ENCODE results near the gene RNASEH1. TPM values are rescaled to one million over a fixed set of nuclear protein-coding genes. Genes with fewer than 3 reads are reported as not detected.

RNASEH1 gene
- total and polyA plus RNA-seq, 4 donors = 10.2 to 18.7 (median 12.9) TPM

DNA sequence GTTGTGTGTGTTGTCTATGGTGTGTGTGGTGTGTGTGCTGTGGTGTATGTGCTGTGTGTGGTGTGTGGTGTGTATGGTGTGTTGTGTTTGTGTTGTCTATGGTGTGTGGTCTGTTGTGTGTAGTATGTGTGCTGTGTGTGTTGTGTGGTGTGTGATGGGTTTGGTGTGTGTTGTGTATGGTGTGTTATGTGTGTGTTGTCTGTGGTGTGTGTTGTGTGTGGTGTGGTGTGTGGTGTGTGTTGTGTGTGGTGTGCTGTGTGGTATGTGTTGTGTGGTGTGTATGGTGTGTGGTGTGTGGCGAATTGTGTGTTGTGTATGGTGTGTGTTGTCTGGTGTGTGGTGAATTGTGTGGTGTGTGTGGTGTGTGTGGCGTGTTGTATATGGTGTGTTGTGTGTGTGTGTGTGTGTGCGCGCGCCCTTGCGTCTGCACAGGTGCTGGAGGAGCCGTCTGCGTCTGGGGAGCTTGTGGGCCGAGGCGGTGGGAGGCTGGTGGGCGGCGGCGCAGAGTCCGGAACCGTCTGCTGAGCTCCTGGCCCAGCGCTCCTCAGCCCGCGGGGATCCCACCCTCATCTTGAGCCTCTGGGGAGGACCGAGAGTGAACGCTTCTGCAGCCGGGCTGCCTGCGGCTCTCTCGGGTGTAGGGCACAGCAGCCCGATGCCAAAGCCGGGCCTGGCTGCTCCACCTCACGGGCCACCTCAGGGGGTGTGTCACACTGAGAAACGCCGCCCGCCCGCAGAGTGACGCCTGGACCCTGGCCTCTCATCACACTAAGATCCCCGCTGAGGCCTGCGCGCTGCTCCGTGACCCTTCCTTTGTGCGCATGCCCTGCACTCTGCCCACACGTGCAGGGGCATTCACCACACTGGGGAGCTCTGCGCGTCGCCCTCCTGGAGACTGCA, 30.0 kb downstream of the RNASEH1 start:
- no peak overlapping the region for H3K4me3 ChIP-seq (ENCODE audit: low read depth in 1 of 3, low read length in 3 of 3)
- WGBS = 93% methylated on average over 40 of the region's 40 CpGs
- no peak overlapping the region for H3K27ac ChIP-seq (ENCODE audit: low read depth in 1 of 2, low read length in 2 of 2)
- peaks cover 14 to 23% (median 21%) of the 10 kb centered on the region in 4 donors for H3K4me1 ChIP-seq (ENCODE audit: control insufficient read depth in 4 of 4, insufficient read depth in 4 of 4, low read length in 3 of 4)
- no peaks in the 10 kb centered on the region for H3K36me3 ChIP-seq (ENCODE audit: control insufficient read depth in 4 of 4, insufficient read depth in 3 of 4, low read depth in 1 of 4, low read length in 3 of 4)
- H3K9ac ChIP-seq (ENCODE audit: low read depth in 1 of 2, low read length in 2 of 2) = no peak overlapping the region
- H3K9me3 ChIP-seq (ENCODE audit: control insufficient read depth in 4 of 4, low read length in 3 of 4) = no peaks in the 10 kb centered on the region
- DNase-seq (ENCODE audit: low spot score) = no peak
- H3K27me3 ChIP-seq (ENCODE audit: control insufficient read depth in 4 of 4, insufficient read depth in 4 of 4, low read length in 3 of 4) = no peaks in the 10 kb centered on the region
- TF ChIP-seq TAF1 (conservative IDR thresholded peaks at IDR 0.05) (no peak), JUND (IDR thresholded peaks at IDR 0.05) (no peak), RXRA (IDR thresholded peaks at IDR 0.05) (no peak), HNF4G (IDR thresholded peaks at IDR 0.05) (no peak), FOXA2 (IDR thresholded peaks at IDR 0.05) (no peak), EGR1 (IDR thresholded peaks at IDR 0.05; ENCODE audit: low read depth in 2 of 2) (no peak), HNF4A (conservative IDR thresholded peaks at IDR 0.05) (no peak), YY1 (IDR thresholded peaks at IDR 0.05) (no peak), RAD21 (IDR thresholded peaks at IDR 0.05) (no peak)
- TF ChIP-seq, protein P1, sequence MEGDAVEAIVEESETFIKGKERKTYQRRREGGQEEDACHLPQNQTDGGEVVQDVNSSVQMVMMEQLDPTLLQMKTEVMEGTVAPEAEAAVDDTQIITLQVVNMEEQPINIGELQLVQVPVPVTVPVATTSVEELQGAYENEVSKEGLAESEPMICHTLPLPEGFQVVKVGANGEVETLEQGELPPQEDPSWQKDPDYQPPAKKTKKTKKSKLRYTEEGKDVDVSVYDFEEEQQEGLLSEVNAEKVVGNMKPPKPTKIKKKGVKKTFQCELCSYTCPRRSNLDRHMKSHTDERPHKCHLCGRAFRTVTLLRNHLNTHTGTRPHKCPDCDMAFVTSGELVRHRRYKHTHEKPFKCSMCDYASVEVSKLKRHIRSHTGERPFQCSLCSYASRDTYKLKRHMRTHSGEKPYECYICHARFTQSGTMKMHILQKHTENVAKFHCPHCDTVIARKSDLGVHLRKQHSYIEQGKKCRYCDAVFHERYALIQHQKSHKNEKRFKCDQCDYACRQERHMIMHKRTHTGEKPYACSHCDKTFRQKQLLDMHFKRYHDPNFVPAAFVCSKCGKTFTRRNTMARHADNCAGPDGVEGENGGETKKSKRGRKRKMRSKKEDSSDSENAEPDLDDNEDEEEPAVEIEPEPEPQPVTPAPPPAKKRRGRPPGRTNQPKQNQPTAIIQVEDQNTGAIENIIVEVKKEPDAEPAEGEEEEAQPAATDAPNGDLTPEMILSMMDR (IDR thresholded peaks at IDR 0.05; ENCODE audit: low read depth, low read length, missing input control) = no peak
- TF ChIP-seq, protein P2, sequence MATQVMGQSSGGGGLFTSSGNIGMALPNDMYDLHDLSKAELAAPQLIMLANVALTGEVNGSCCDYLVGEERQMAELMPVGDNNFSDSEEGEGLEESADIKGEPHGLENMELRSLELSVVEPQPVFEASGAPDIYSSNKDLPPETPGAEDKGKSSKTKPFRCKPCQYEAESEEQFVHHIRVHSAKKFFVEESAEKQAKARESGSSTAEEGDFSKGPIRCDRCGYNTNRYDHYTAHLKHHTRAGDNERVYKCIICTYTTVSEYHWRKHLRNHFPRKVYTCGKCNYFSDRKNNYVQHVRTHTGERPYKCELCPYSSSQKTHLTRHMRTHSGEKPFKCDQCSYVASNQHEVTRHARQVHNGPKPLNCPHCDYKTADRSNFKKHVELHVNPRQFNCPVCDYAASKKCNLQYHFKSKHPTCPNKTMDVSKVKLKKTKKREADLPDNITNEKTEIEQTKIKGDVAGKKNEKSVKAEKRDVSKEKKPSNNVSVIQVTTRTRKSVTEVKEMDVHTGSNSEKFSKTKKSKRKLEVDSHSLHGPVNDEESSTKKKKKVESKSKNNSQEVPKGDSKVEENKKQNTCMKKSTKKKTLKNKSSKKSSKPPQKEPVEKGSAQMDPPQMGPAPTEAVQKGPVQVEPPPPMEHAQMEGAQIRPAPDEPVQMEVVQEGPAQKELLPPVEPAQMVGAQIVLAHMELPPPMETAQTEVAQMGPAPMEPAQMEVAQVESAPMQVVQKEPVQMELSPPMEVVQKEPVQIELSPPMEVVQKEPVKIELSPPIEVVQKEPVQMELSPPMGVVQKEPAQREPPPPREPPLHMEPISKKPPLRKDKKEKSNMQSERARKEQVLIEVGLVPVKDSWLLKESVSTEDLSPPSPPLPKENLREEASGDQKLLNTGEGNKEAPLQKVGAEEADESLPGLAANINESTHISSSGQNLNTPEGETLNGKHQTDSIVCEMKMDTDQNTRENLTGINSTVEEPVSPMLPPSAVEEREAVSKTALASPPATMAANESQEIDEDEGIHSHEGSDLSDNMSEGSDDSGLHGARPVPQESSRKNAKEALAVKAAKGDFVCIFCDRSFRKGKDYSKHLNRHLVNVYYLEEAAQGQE (IDR thresholded peaks at IDR 0.05) = no peak
- TF ChIP-seq, protein P3, sequence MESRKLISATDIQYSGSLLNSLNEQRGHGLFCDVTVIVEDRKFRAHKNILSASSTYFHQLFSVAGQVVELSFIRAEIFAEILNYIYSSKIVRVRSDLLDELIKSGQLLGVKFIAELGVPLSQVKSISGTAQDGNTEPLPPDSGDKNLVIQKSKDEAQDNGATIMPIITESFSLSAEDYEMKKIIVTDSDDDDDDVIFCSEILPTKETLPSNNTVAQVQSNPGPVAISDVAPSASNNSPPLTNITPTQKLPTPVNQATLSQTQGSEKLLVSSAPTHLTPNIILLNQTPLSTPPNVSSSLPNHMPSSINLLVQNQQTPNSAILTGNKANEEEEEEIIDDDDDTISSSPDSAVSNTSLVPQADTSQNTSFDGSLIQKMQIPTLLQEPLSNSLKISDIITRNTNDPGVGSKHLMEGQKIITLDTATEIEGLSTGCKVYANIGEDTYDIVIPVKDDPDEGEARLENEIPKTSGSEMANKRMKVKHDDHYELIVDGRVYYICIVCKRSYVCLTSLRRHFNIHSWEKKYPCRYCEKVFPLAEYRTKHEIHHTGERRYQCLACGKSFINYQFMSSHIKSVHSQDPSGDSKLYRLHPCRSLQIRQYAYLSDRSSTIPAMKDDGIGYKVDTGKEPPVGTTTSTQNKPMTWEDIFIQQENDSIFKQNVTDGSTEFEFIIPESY (IDR thresholded peaks at IDR 0.05) = no peak
- TF ChIP-seq, protein P4, sequence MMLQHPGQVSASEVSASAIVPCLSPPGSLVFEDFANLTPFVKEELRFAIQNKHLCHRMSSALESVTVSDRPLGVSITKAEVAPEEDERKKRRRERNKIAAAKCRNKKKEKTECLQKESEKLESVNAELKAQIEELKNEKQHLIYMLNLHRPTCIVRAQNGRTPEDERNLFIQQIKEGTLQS (IDR thresholded peaks at IDR 0.05) = no peak

DNA sequence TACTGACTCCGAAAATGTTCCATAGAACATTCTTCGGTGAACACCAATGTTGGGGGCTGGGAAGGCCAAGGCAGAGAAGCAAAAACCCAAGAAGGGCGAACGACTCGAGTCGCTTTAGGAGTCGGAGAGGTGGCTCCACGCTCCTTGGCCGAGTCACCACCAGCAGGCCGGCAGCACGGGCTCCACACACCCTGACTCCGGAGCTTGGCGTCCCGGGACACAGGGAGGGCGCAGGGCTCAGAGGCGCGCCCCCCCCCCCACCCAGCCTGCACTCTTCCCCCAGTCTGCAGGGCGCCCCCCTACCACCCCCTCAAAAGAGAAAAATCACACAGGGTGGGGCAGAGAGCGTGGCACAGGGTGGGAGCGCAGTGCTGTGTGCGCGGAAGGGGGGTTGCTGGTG, 31.3 kb downstream of the RNASEH1 start:
- 94% methylated on average over 22 of the region's 22 CpGs for WGBS
- TF ChIP-seq FOXA2 (IDR thresholded peaks at IDR 0.05) (no peak), YY1 (IDR thresholded peaks at IDR 0.05) (no peak), SP1 (IDR thresholded peaks at IDR 0.05) (no peak)
- DNase-seq (ENCODE audit: low spot score) = no peak
- Histone ChIP-seq H3K27ac (ENCODE audit: low read depth in 1 of 2, low read length in 2 of 2) (no peak overlapping the region), H3K9me3 (ENCODE audit: control insufficient read depth in 4 of 4, low read length in 3 of 4) (no peaks in the 10 kb centered on the region), H3K4me1 (ENCODE audit: control insufficient read depth in 4 of 4, insufficient read depth in 4 of 4, low read length in 3 of 4) (peaks cover 17 to 31% (median 29%) of the 10 kb centered on the region in 4 donors), H3K9ac (ENCODE audit: low read depth in 1 of 2, low read length in 2 of 2) (no peak overlapping the region), H3K36me3 (ENCODE audit: control insufficient read depth in 4 of 4, insufficient read depth in 3 of 4, low read depth in 1 of 4, low read length in 3 of 4) (no peaks in the 10 kb centered on the region), H3K27me3 (ENCODE audit: control insufficient read depth in 4 of 4, insufficient read depth in 4 of 4, low read length in 3 of 4) (no peaks in the 10 kb centered on the region), H3K4me3 (ENCODE audit: low read depth in 1 of 3, low read length in 3 of 3) (no peak overlapping the region)
